Retina (tissue), 1 donor: Measurements from ENCODE around the gene PTCHD1.

Source experiments
- DNase-seq: peaks from one replicate; pipeline ENCODE4 v3.0.0-alpha.2; 2016

The PTCHD1 gene

DNA sequence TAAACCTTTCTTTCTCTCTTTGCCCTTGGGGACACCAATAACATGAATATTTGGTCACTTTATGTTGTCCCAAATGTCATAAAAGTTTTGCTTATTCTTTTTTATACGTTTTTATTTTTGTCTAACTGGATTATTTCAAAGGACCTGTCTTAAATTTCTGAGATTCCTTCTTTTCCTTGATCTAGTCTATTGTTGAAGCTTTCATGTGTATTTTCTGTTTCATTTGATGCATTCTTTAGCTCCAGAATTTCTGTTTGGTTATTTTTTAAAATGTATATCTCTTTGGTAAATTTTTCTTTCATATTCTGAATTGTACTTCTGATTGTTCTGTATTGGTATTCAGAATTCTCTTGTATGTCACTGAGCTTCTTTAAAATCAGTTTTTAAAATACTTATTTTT is 88.3 kb downstream of the PTCHD1 start:
- no peak for DNase-seq

DNA sequence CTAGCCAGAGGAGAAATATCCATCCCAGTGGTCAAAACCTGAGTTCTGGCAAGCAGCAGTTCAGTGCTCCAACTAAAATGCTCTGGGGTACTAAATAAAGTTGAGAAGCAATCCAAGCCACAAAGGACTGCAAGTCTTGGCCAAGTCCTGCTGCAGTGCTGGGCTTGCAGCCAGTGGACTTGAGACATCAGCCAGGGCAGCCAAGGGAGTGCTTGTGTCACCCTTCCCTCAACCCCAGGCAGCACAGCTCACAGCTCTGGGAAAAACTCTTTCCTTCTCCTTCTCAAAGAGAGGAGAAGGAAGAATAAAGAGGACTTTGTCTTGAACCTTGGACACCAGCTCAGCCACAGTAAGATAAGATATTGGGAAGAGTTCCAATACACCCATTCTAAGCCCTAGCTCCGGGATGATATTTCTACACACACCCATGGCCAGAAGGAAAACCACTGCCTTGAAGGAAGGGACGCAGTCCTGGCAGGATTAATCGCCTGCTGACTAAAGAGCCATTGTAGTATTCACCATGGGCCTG is 99.8 kb downstream of the PTCHD1 start:
- DNase-seq: no peak

DNA sequence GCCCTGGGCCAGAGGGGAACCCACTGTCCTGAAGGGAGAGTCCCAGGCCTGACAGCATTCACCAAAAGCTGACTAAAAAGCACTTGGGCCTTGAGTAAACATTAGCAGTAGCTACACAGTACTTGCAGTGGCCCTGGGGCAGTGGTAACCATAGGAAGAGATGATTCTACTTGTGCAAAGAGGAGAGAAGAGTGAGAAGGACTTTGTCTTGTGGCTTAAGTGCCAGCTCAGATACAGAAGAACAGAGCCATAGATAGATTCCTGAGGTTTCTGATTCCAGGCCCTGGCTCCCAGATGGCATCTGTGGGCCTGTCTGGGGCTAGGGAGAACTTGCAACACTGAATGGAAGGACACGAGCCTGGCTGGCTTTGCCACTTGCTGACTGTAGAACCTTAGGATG is 100.5 kb downstream of the PTCHD1 start:
- DNase-seq: no peak

DNA sequence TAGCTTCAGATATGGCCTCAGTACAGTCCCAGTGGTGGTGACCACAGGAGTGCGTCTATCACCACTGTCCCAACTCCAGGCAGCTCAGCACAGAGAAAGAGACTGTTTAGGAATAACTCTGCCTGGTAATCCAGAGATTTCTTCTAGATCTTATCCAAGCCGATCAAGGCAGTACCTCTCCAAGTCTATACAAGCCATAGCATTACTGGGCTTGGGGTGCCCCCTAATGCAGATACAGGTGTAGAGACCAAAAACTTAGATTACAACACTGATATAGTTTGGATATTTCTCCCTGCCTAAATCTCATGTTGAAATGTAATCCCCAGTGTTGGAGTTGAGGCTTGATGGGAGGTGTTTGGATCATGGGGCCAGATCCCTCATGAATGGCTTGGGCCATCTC is 100.9 kb downstream of the PTCHD1 start:
- no peak for DNase-seq

DNA sequence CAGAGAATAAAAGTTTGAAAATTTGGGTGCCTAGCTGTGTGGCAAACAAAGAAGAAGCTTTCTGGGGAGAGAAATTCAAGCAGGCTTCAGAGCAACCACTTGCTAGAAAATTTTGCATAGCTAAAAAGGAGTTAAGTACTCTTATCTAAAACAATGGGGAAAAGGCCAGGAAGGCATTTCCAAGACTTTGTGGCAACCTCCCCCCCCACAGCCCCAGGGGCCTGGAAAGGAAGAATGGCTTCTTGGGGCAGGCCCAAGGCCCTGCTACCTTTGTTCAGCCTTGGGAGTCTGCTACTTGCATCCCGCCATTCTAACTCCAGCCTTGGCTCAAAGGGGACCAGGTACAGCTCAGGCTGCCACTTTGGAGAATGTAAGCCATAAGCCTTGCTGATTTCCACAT is 102.2 kb downstream of the PTCHD1 start:
- no peak for DNase-seq

DNA sequence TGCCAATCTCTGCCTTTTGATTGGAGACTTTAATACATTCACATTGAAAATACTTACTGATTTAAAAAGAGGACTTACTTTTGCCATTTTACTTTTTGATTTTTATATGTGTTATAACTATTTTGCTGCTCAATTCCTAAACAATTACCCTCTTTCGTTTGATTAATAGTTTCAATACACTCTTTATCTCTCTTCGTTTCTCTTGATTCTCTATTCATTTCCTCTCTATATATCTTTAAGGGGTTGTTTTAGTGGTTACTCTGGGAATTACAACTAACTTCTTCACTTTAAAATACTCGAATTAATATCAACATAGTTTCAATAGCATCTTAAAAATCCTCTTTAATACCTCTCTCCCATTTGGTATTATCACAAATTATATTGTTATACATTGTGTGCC is 116.6 kb downstream of the PTCHD1 start:
- DNase-seq: no peak
